K562 (cell line): ENCODE results near the gene CTNNBL1. TPM values are rescaled to one million over a fixed set of nuclear protein-coding genes. Genes with fewer than 3 reads are reported as not detected.

Experiments
- ATAC-seq: fragments of 200-7000 bp; cut with Tn5 transposase; 3 replicates; pipeline ENCODE4 v1.9.1; 2020; ENCODE audit warnings: moderate library complexity
- BruUV-seq: library from RNA; stranded (reverse); fragments of 400-500 nt; replicated peaks from 2 replicates; lab custom pipeline; 2021; lab: Mats Ljungman, UMichigan
- CTCF ChIA-PET: fragments of 300-600 bp; formaldehyde crosslinking; extraction: SDS; loops from one replicate; lab custom pipeline; 2021; ENCODE audit warnings: low intra/inter-chr PET ratio; lab: Yijun Ruan, JAX
- POLR2A ChIA-PET: fragments of 300-600, 350-650 bp; sonication (Branson Sonifier 250); formaldehyde crosslinking; extraction: SDS; loops from one replicate; lab custom pipeline; 2021; ENCODE audit warnings: antibody characterized with exemption, inconsistent platforms; lab: Yijun Ruan, JAX
- DNase-seq, 4 experiments: peaks; one replicate each; pipeline versions ENCODE4 v3.0.0 to v3.0.0-alpha.2; 2011 to 2018; ENCODE audit warnings: low spot score in 3 of 4, mixed read lengths in 3 of 4; ENCODE audit errors: extremely low read depth in 1 of 4
- FAIRE-seq: peaks from 2 replicates; lab custom pipeline; 2011; peaks lifted over from hg19 to GRCh38; lab: Jason Lieb, UNC
- H2AFZ ChIP-seq: 2 replicates; pipeline ENCODE4 v1.6.0; 2011; ENCODE audit warnings: low read depth, low read length, control low read depth, inconsistent platforms
- H3K27ac ChIP-seq: fragments of 200-600 bp; 3 replicates; pipeline ENCODE4 v1.8.0; 2011; ENCODE audit warnings: low read depth, mild to moderate bottlenecking, control low read depth, inconsistent platforms, low read length, moderate library complexity, mixed read lengths; ENCODE audit errors: extremely low read depth
- H3K27me3 ChIP-seq, 2 experiments: fragments of 300-600 bp in 1 of 2; 2 replicates in 1 of 2; 3 replicates in 1 of 2; pipeline versions ENCODE4 v1.6.0 to v1.8.0; 2011; ENCODE audit warnings: inconsistent platforms in 2 of 2, low read length in 2 of 2, mild to moderate bottlenecking in 1 of 2, mixed read lengths in 1 of 2, moderate library complexity in 1 of 2; ENCODE audit not compliant: control insufficient read depth in 2 of 2, insufficient read depth in 2 of 2
- H3K36me3 ChIP-seq: fragments of 300-600 bp; 3 replicates; pipeline ENCODE4 v1.8.0; 2011; ENCODE audit warnings: mild to moderate bottlenecking, low read length, inconsistent platforms; ENCODE audit not compliant: control insufficient read depth, insufficient read depth
- H3K4me1 ChIP-seq, 2 experiments: fragments of 200-600 bp in 1 of 2; replicated peaks in 1 of 2; 2 replicates in 1 of 2; 3 replicates in 1 of 2; pipeline versions ENCODE4 v1.5.1 to v1.8.0; 2011; ENCODE audit warnings: inconsistent platforms in 2 of 2, low read length in 2 of 2, mild to moderate bottlenecking in 1 of 2, mixed read lengths in 1 of 2, moderate library complexity in 1 of 2; ENCODE audit not compliant: control insufficient read depth in 2 of 2, insufficient read depth in 2 of 2
- H3K4me2 ChIP-seq: 2 replicates; pipeline ENCODE4 v1.6.1; 2011; ENCODE audit warnings: low read length, control low read depth, inconsistent platforms, mixed read lengths; ENCODE audit not compliant: insufficient read depth
- H3K4me3 ChIP-seq: fragments of 200-600 bp; sonication (generic), shearing (Covaris generic); 2 replicates; pipeline ENCODE4 v1.5.1; 2016; ENCODE audit warnings: control low read depth, inconsistent platforms
- H3K79me2 ChIP-seq: fragments of 200-600 bp; 3 replicates; pipeline ENCODE4 v1.8.0; 2011; ENCODE audit warnings: low read length, inconsistent platforms; ENCODE audit not compliant: control insufficient read depth, insufficient read depth
- H3K9ac ChIP-seq, 2 experiments: 2 replicates each; pipeline versions ENCODE4 v1.6.0 to v1.6.1; 2011; ENCODE audit warnings: low read depth in 2 of 2, low read length in 2 of 2, control low read depth in 1 of 2, inconsistent platforms in 1 of 2, mild to moderate bottlenecking in 1 of 2, mixed read lengths in 1 of 2; ENCODE audit not compliant: insufficient read depth in 1 of 2
- H3K9me1 ChIP-seq: one replicate; pipeline ENCODE4 v1.6.0; 2011; ENCODE audit warnings: inconsistent platforms, mild to moderate bottlenecking, low read length, moderate library complexity; ENCODE audit not compliant: control insufficient read depth, insufficient read depth
- H3K9me3 ChIP-seq: replicated peaks from 2 replicates; pipeline ENCODE4 v1.5.1; 2011; ENCODE audit warnings: low read depth, low read length, inconsistent platforms; ENCODE audit not compliant: control insufficient read depth, insufficient read depth
- H4K20me1 ChIP-seq: replicated peaks from 2 replicates; pipeline ENCODE4 v1.6.1; 2011; ENCODE audit warnings: low read length, inconsistent platforms, mixed read lengths; ENCODE audit not compliant: control insufficient read depth, insufficient read depth
- BRD4 ChIP-seq: fragments of 200-600 bp; sonication (generic); IDR thresholded peaks from 2 replicates; pipeline ENCODE4 v1.6.1; 2017; ENCODE audit warnings: inconsistent platforms
- CBFA2T3 ChIP-seq: fragments of 450-650 bp; IDR thresholded peaks from 2 replicates; pipeline ENCODE4 v1.6.1; 2017
- CREM ChIP-seq: IDR thresholded peaks from 2 replicates; pipeline ENCODE4 v1.6.1; 2014; ENCODE audit warnings: antibody characterized with exemption, low read depth
- ETS2 ChIP-seq: IDR thresholded peaks from 2 replicates; pipeline ENCODE4 v1.6.1; 2016; ENCODE audit warnings: borderline replicate concordance, missing genetic modification characterization, mild to moderate bottlenecking, moderate library complexity, missing compliant biosample characterization; ENCODE audit not compliant: poor library complexity, severe bottlenecking
- MCM5 ChIP-seq: fragments of 450-650 bp; IDR thresholded peaks from 2 replicates; pipeline ENCODE4 v1.6.1; 2016; ENCODE audit warnings: low read depth
- NONO ChIP-seq, 2 experiments: fragments of 200-400 bp in 1 of 2; fragments of 450-650 bp in 1 of 2; formaldehyde crosslinking in 1 of 2; IDR thresholded peaks; 2 replicates each; pipeline ENCODE4 v1.6.1; 2017; ENCODE audit warnings: low read depth in 2 of 2, mild to moderate bottlenecking in 2 of 2, moderate library complexity in 2 of 2, low read length in 1 of 2
- RBM17 ChIP-seq: fragments of 200-400 bp; formaldehyde crosslinking; IDR thresholded peaks from 2 replicates; pipeline ENCODE4 v1.6.1; 2017; ENCODE audit warnings: low read depth, mild to moderate bottlenecking, low read length, borderline replicate concordance
- RCOR1 ChIP-seq, 2 experiments: IDR thresholded peaks; 2 replicates each; pipeline ENCODE4 v1.6.1; 2012; ENCODE audit warnings: low read depth in 2 of 2, low read length in 2 of 2, borderline replicate concordance in 1 of 2, improper control_type of control experiment in 1 of 2
- RFX7 ChIP-seq: fragments of 250-450 bp; sonication (Bioruptor Pico); IDR thresholded peaks from 2 replicates; pipeline ENCODE4 v1.5.1; 2021; ENCODE audit warnings: mild to moderate bottlenecking
- RHOXF2B ChIP-seq: fragments of 250-450 bp; sonication (Bioruptor Pico); conservative IDR thresholded peaks from 2 replicates; pipeline ENCODE4 v1.5.1; 2021
- SMARCA5 ChIP-seq: fragments of 450-650 bp; IDR thresholded peaks from 2 replicates; pipeline ENCODE4 v1.6.1; 2016
- SNIP1 ChIP-seq: fragments of 450-650 bp; IDR thresholded peaks from 2 replicates; pipeline ENCODE4 v1.7.1; 2017; ENCODE audit warnings: low read depth, mild to moderate bottlenecking
- TRIM28 ChIP-seq: fragments of 450-650 bp; IDR thresholded peaks from 2 replicates; pipeline ENCODE4 v1.6.1; 2017
- ZNF830 ChIP-seq: fragments of 250-450 bp; sonication (Bioruptor Pico); IDR thresholded peaks from 2 replicates; pipeline ENCODE4 v1.5.0; 2021; ENCODE audit warnings: mild to moderate bottlenecking
- WGBS: fragments of 100-300 bp; shearing (Covaris generic); methylation state at CpG from one replicate; pipeline ENCODE4 v1.1.6; 2016; ENCODE audit warnings: low coverage, mixed read lengths; ENCODE audit not compliant: insufficient coverage; ENCODE audit errors: missing lambda C conversion rate; 5-methylcytosine and 5-hydroxymethylcytosine counted together
- in situ Hi-C: fragments of 300-500 bp; cut with MboI; formaldehyde crosslinking; loops from 4 replicates; pipeline ENCODE4 v1.15.0; 2018; ENCODE audit warnings: inconsistent platforms, mixed read lengths
- intact Hi-C: fragments of 100-400 bp; cut with micrococcal nuclease; formaldehyde crosslinking; loops from 2 replicates; pipeline ENCODE4 v1.14.2; 2022
- polyA plus RNA-seq, 8 experiments: library from polyadenylated mRNA; depleted of rRNA in 4 of 8; stranded (reverse) in 5 of 8; unstranded in 3 of 8; fragments of >200 nt; fragmentation: Nextera tagmentation in 2 of 8; fragmentation: Illumina TruSeq in 1 of 8; extraction: Ambion mirVana in 2 of 8; extraction: Trizol in 1 of 8; gene quantifications; 2 replicates each; pipeline versions ENCODE4 v1.2.1 to v1.2.3, GENCODE V29; 2011 to 2014; ENCODE audit warnings: inconsistent platforms in 1 of 8, missing spikeins in 1 of 8
- total RNA-seq, 7 experiments: library from RNA; depleted of rRNA in 6 of 7; stranded (reverse); fragments of >200 nt in 6 of 7; fragmentation: Illumina TruSeq in 2 of 7; extraction: Trizol in 2 of 7; gene quantifications; 2 replicates each; pipeline versions ENCODE4 v1.2.1 to v1.2.3, GENCODE V29; 2011 to 2021; ENCODE audit warnings: low replicate concordance in 1 of 7
- TF ChIP-seq, protein P1 (sequence below): fragments of 450-650 bp; IDR thresholded peaks from 2 replicates; pipeline ENCODE4 v1.6.1; 2016; ENCODE audit warnings: low read depth, mild to moderate bottlenecking, moderate library complexity
- TF ChIP-seq, protein P2 (sequence below): sonication (generic); formaldehyde crosslinking; IDR thresholded peaks from 2 replicates; pipeline ENCODE4 v1.8.0; 2023; ENCODE audit warnings: mild to moderate bottlenecking, missing genetic modification reagents
- TF ChIP-seq, protein P3 (sequence below): fragments of 450-650 bp; formaldehyde crosslinking; IDR thresholded peaks from 2 replicates; pipeline ENCODE4 v1.4.0; 2022; ENCODE audit warnings: missing genetic modification characterization

Gene CTNNBL1
- total and polyA plus RNA-seq, 9 of the 15 experiments (the other 6 are each of a cell fraction or from before 2014, with no cell fraction given): 32.4 to 85.6 (median 43.6) TPM

DNA sequence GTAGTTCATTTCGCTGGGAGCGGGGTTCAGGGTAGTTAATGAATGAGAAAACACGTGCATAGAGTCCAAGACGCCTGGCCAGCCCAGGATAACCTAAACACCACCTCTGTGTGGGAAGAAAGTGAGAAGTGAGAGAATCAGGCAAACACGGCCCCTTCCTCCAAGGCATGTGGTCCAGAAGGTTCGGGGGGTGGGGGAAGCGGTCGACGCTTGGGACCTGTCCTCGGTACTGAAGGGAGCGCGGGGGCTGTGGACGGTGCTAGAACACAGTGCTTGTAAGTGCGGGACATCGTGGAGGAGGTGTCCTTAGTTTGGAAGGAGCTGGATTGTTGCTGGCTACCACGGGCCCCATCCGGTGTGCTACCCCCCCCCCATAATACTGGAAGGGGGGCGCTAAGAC is 207.4 kb downstream of the CTNNBL1 start:
- ChIA-PET CTCF (interaction anchor here (0.6 to 1.1 kb wide), 2 partner anchors 320 to 618 kb away, joined by 3 to 4 read pairs; no protein-coding TSS in a partner anchor), POLR2A (no interaction called here)
- Histone ChIP-seq H3K4me3 (no peak overlapping the region), H2AFZ (no peak overlapping the region), H3K9ac (no peak overlapping the region), H3K4me2 (no peak overlapping the region), H3K9me3 (no peaks in the 10 kb centered on the region), H3K27ac (no peak overlapping the region), H3K9me1 (peaks cover 3% of the 10 kb centered on the region), H3K27me3 (peaks cover 3 to 43% of the 10 kb centered on the region in 2 experiments; a peak in 4 of 5 replicates), H3K4me1 (peaks cover 0 to 17% of the 10 kb centered on the region in 2 experiments; a peak in 2 of 5 replicates), H3K36me3 (no peaks in the 10 kb centered on the region; the same call in 2 of the 3 replicates), H4K20me1 (peaks cover 10% of the 10 kb centered on the region), H3K79me2 (no peaks in the 10 kb centered on the region)
- 15% methylated on average over 17 of the region's 18 CpGs for WGBS
- DNase-seq: peak; percentile 40 to 48 (median 44)
- intact Hi-C loops: loop anchor here (5.0 kb wide), 1 partner anchor 321 kb away; no protein-coding TSS in a partner anchor
- FAIRE-seq: no peak
- ATAC-seq: peak; percentile 53
- in situ Hi-C loops: no loop called here
- no TSS peak for BruUV-seq
- TF ChIP-seq, protein P1, sequence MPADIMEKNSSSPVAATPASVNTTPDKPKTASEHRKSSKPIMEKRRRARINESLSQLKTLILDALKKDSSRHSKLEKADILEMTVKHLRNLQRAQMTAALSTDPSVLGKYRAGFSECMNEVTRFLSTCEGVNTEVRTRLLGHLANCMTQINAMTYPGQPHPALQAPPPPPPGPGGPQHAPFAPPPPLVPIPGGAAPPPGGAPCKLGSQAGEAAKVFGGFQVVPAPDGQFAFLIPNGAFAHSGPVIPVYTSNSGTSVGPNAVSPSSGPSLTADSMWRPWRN: no peak
- TF ChIP-seq BRD4: no peak
- TF ChIP-seq SMARCA5: no peak
- 0 out of 2 replicates have a peak, but pooled peaks have one; percentile 27 for TF ChIP-seq CREM
- no peak for TF ChIP-seq TRIM28
- TF ChIP-seq CBFA2T3: no peak
- TF ChIP-seq ZNF830 (CRISPR knock-in tag): no peak
- TF ChIP-seq, protein P2, sequence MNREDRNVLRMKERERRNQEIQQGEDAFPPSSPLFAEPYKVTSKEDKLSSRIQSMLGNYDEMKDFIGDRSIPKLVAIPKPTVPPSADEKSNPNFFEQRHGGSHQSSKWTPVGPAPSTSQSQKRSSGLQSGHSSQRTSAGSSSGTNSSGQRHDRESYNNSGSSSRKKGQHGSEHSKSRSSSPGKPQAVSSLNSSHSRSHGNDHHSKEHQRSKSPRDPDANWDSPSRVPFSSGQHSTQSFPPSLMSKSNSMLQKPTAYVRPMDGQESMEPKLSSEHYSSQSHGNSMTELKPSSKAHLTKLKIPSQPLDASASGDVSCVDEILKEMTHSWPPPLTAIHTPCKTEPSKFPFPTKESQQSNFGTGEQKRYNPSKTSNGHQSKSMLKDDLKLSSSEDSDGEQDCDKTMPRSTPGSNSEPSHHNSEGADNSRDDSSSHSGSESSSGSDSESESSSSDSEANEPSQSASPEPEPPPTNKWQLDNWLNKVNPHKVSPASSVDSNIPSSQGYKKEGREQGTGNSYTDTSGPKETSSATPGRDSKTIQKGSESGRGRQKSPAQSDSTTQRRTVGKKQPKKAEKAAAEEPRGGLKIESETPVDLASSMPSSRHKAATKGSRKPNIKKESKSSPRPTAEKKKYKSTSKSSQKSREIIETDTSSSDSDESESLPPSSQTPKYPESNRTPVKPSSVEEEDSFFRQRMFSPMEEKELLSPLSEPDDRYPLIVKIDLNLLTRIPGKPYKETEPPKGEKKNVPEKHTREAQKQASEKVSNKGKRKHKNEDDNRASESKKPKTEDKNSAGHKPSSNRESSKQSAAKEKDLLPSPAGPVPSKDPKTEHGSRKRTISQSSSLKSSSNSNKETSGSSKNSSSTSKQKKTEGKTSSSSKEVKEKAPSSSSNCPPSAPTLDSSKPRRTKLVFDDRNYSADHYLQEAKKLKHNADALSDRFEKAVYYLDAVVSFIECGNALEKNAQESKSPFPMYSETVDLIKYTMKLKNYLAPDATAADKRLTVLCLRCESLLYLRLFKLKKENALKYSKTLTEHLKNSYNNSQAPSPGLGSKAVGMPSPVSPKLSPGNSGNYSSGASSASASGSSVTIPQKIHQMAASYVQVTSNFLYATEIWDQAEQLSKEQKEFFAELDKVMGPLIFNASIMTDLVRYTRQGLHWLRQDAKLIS (CRISPR knock-in tag): no peak
- no peak for TF ChIP-seq ETS2 (tag)
- no peak for TF ChIP-seq RCOR1 (IDR thresholded peaks at IDR 0.05; ENCODE audit: borderline replicate concordance in 1 of 2, low read depth in 2 of 2, low read length in 2 of 2)
- TF ChIP-seq NONO (IDR thresholded peaks at IDR 0.05; ENCODE audit: low read depth in 2 of 2, low read length in 1 of 2): no peak
- TF ChIP-seq RFX7 (CRISPR knock-in tag): no peak
- no peak for TF ChIP-seq MCM5
- no peak for TF ChIP-seq RBM17
- TF ChIP-seq RHOXF2B (CRISPR knock-in tag): no peak
- TF ChIP-seq SNIP1: no peak
- TF ChIP-seq, protein P3, sequence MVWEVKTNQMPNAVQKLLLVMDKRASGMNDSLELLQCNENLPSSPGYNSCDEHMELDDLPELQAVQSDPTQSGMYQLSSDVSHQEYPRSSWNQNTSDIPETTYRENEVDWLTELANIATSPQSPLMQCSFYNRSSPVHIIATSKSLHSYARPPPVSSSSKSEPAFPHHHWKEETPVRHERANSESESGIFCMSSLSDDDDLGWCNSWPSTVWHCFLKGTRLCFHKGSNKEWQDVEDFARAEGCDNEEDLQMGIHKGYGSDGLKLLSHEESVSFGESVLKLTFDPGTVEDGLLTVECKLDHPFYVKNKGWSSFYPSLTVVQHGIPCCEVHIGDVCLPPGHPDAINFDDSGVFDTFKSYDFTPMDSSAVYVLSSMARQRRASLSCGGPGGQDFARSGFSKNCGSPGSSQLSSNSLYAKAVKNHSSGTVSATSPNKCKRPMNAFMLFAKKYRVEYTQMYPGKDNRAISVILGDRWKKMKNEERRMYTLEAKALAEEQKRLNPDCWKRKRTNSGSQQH: no peak
